Endodermal cell (in vitro differentiated cells): Measurements from ENCODE around the gene CAPN3. TPM values are rescaled to one million over a fixed set of nuclear protein-coding genes. Genes with fewer than 3 reads are reported as not detected.

Experiments
- DNase-seq: peaks from one replicate; pipeline ENCODE4 v3.0.0-alpha.2; 2017
- H3K27ac ChIP-seq: 2 replicates; pipeline ENCODE4 v1.5.1; 2013; ENCODE audit warnings: mild to moderate bottlenecking, low read depth, low read length, moderate library complexity
- H3K27me3 ChIP-seq: 2 replicates; pipeline ENCODE4 v1.6.1; 2013; ENCODE audit warnings: mild to moderate bottlenecking, low read length, moderate library complexity; ENCODE audit not compliant: insufficient read depth, control insufficient read depth, poor library complexity, severe bottlenecking
- H3K36me3 ChIP-seq: 2 replicates; pipeline ENCODE4 v1.7.0; 2013; ENCODE audit warnings: mild to moderate bottlenecking, low read length, moderate library complexity; ENCODE audit not compliant: control insufficient read depth, insufficient read depth
- H3K4me1 ChIP-seq: one replicate; pipeline ENCODE4 v1.7.0; 2013; ENCODE audit warnings: low read length; ENCODE audit not compliant: control insufficient read depth, insufficient read depth
- H3K4me3 ChIP-seq: 2 replicates; pipeline ENCODE4 v1.5.1; 2013; ENCODE audit warnings: mild to moderate bottlenecking, low read length, moderate library complexity
- H3K9ac ChIP-seq: 2 replicates; pipeline ENCODE4 v1.6.1; 2013; ENCODE audit warnings: mild to moderate bottlenecking, low read length, moderate library complexity; ENCODE audit not compliant: poor library complexity, severe bottlenecking; ENCODE audit errors: extremely low read depth
- H3K9me3 ChIP-seq: 2 replicates; pipeline ENCODE4 v1.6.1; 2013; ENCODE audit warnings: mild to moderate bottlenecking, low read length, moderate library complexity; ENCODE audit not compliant: control insufficient read depth
- H3K27ac Mint-ChIP-seq: 2 replicates; pipeline ENCODE4 v1.8.0; 2020; ENCODE audit warnings: mixed read lengths
- H3K27me3 Mint-ChIP-seq: 2 replicates; pipeline ENCODE4 v1.8.0; 2021; ENCODE audit warnings: mild to moderate bottlenecking, mixed read lengths; ENCODE audit not compliant: insufficient read depth
- H3K36me3 Mint-ChIP-seq: 2 replicates; pipeline ENCODE4 v1.8.0; 2020; ENCODE audit warnings: low read depth, mixed read lengths
- H3K4me1 Mint-ChIP-seq: 2 replicates; pipeline ENCODE4 v1.8.0; 2020; ENCODE audit warnings: mixed read lengths
- H3K4me3 Mint-ChIP-seq: 2 replicates; pipeline ENCODE4 v1.8.0; 2020; ENCODE audit warnings: mild to moderate bottlenecking, moderate library complexity, mixed read lengths
- H3K9me3 Mint-ChIP-seq: 2 replicates; pipeline ENCODE4 v1.8.0; 2020; ENCODE audit warnings: mild to moderate bottlenecking, mixed read lengths
- WGBS, 2 experiments: methylation state at CpG; one replicate each; pipeline versions ENCODE4 v1.1.5 to v1.1.7; 2013; ENCODE audit warnings: missing lambda C conversion rate in 2 of 2, mixed read lengths in 1 of 2; ENCODE audit not compliant: insufficient coverage in 1 of 2, insufficient read length in 1 of 2; 5-methylcytosine and 5-hydroxymethylcytosine counted together
- total RNA-seq, 2 donors: library from RNA; stranded (reverse); fragmentation: NEBNext Ultra II Directional in 1 of 2; extraction: Animal tissue kit (Norgen Biotek cat#: 25700) in 1 of 2; gene quantifications; 2 replicates in 1 of 2; 3 replicates in 1 of 2; pipeline ENCODE4 v1.2.1, GENCODE V29; 2021
- TF ChIP-seq, protein P1 (sequence below): fragments of 200-600 bp; sonication (generic); conservative IDR thresholded peaks from 2 replicates; pipeline ENCODE4 v1.5.0; 2021; ENCODE audit warnings: antibody characterized with exemption, mild to moderate bottlenecking

CAPN3 gene
- total RNA-seq, 2 donors from 2014 or later, result 0.77 to 1.5 TPM

DNA sequence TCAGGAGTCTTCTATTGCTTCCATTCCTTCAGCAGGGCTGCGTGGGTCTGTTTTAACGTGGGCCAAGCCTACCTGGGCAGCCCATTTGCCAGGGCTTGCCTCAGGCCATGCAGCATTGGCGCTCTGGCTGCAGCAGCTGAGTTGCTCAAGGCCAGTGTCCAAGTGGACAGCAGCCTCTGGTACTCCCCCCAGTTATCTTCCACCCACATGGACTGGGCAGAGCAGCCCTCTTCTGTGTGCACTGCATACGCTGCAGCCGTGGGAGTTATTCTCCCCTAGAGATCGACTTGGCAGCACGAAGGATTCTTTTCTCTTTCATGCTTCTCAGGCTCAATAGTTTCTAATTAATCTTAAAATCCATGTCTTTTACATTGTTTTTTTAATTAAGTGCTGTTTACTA is 6.9 kb upstream of the CAPN3 start:
- TF ChIP-seq, protein P1, sequence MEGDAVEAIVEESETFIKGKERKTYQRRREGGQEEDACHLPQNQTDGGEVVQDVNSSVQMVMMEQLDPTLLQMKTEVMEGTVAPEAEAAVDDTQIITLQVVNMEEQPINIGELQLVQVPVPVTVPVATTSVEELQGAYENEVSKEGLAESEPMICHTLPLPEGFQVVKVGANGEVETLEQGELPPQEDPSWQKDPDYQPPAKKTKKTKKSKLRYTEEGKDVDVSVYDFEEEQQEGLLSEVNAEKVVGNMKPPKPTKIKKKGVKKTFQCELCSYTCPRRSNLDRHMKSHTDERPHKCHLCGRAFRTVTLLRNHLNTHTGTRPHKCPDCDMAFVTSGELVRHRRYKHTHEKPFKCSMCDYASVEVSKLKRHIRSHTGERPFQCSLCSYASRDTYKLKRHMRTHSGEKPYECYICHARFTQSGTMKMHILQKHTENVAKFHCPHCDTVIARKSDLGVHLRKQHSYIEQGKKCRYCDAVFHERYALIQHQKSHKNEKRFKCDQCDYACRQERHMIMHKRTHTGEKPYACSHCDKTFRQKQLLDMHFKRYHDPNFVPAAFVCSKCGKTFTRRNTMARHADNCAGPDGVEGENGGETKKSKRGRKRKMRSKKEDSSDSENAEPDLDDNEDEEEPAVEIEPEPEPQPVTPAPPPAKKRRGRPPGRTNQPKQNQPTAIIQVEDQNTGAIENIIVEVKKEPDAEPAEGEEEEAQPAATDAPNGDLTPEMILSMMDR, result no peak
- H3K4me1 ChIP-seq, result peaks cover 6% of the 10 kb centered on the region
- DNase-seq, result no peak
- Mint-ChIP-seq H3K4me1 (peaks cover 6% of the 10 kb centered on the region), H3K9me3 (no peaks in the 10 kb centered on the region), H3K36me3 (no peaks in the 10 kb centered on the region), H3K27ac (no peak overlapping the region), H3K27me3 (no peaks in the 10 kb centered on the region), H3K4me3 (no peak overlapping the region)
- H3K4me3 ChIP-seq, result no peak overlapping the region
- no peaks in the 10 kb centered on the region for H3K9me3 ChIP-seq
- 91 to 93% methylated on average over 4 to 7 of the region's 7 CpGs for WGBS, 2 experiments
- H3K9ac ChIP-seq, result no peak overlapping the region
- H3K27ac ChIP-seq, result no peak overlapping the region
- no peaks in the 10 kb centered on the region for H3K27me3 ChIP-seq
- H3K36me3 ChIP-seq, result no peaks in the 10 kb centered on the region

DNA sequence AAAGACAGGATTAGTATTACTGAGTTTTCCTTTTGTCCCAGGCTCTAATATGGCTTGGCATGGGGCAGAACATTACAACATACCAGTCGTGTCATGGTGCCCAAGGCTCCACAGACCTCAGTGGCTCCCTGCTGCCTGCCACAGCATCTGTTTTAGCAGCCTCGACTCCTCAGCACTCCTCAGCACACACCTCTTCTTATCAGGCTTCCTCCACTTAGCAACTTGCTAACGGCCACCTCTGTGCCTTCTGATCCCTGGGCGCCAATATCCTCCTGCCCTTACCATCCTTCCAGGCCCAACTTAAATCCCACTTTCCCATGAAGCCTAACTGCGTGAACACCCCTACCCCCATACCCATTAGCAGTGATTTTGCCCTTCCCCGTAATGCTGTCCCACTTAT is 6.2 kb upstream of the CAPN3 start:
- Histone ChIP-seq H3K27ac (no peak overlapping the region), H3K9ac (no peak overlapping the region), H3K27me3 (no peaks in the 10 kb centered on the region), H3K4me3 (no peak overlapping the region), H3K9me3 (no peaks in the 10 kb centered on the region), H3K4me1 (peaks cover 6% of the 10 kb centered on the region), H3K36me3 (no peaks in the 10 kb centered on the region)
- Mint-ChIP-seq H3K27ac (no peak overlapping the region), H3K27me3 (no peaks in the 10 kb centered on the region), H3K36me3 (no peaks in the 10 kb centered on the region), H3K4me3 (no peak overlapping the region), H3K9me3 (no peaks in the 10 kb centered on the region), H3K4me1 (peaks cover 6% of the 10 kb centered on the region)
- TF ChIP-seq, protein P1, result no peak
- DNase-seq, result no peak
- WGBS, 2 experiments, result 74 to 83% methylated on average over 5 to 6 of the region's 6 CpGs

DNA sequence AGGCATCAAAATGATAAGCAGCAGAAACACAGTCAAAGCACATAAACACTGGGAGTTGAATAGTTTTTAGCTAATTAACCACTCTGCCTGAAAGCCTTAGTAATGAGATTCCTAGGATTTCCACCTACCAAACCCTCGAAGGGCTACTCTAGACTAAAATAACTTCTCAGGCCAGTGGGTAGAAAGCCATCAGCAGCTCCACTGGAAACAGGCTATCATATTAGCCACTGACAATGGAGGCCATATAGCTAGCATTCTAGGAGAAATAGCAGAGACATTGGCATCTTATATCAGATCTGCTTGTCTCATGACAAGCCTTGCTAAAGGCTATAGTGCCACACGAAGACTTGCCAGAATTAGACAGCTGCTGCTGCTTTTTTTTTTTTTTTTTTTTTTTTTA is 4.5 kb upstream of the CAPN3 start:
- Mint-ChIP-seq H3K9me3 (no peaks in the 10 kb centered on the region), H3K4me1 (peaks cover 6% of the 10 kb centered on the region), H3K36me3 (no peaks in the 10 kb centered on the region), H3K27ac (no peak overlapping the region), H3K4me3 (no peak overlapping the region), H3K27me3 (peaks cover 8% of the 10 kb centered on the region)
- H3K27ac ChIP-seq, result no peak overlapping the region
- no peak overlapping the region for H3K4me3 ChIP-seq
- H3K4me1 ChIP-seq, result peaks cover 6% of the 10 kb centered on the region
- no peaks in the 10 kb centered on the region for H3K36me3 ChIP-seq
- 68% methylated on average over 2 of the region's 2 CpGs for WGBS, 2 experiments
- H3K9me3 ChIP-seq, result no peaks in the 10 kb centered on the region
- H3K9ac ChIP-seq, result no peak overlapping the region
- TF ChIP-seq, protein P1, result no peak
- H3K27me3 ChIP-seq, result no peaks in the 10 kb centered on the region
- no peak for DNase-seq
